A549 (cell line): ENCODE data around the gene CSN3. TPM values are rescaled to one million over a fixed set of nuclear protein-coding genes. Genes with fewer than 3 reads are reported as not detected.

Experiments used
- ATAC-seq, 2 experiments: fragments of 200-7000 bp in 1 of 2; fragments of >200 bp in 1 of 2; cut with Nextera tagmentation in 1 of 2; cut with Tn5 transposase in 1 of 2; 3 replicates each; pipeline versions ENCODE4 v1.8.0 to v1.9.1; 2018 to 2020; ENCODE audit warnings: mild to moderate bottlenecking in 1 of 2, moderate library complexity in 1 of 2
- CTCF ChIA-PET: fragments of 300-600 bp; sonication (Branson Sonifier 250); formaldehyde crosslinking; extraction: SDS; loops from one replicate; lab custom pipeline; 2021; ENCODE audit warnings: antibody characterized with exemption, inconsistent platforms; lab: Yijun Ruan, JAX
- POLR2A ChIA-PET: fragments of 350-600 bp; formaldehyde crosslinking; extraction: SDS; loops from one replicate; lab custom pipeline; 2021; ENCODE audit warnings: antibody characterized with exemption, inconsistent platforms; lab: Yijun Ruan, JAX
- DNase-seq, 2 experiments: peaks; one replicate each; pipeline versions ENCODE4 v3.0.0 to v3.0.0-alpha.2; 2011 to 2016; ENCODE audit warnings: low read depth in 1 of 2, low spot score in 1 of 2
- FAIRE-seq: peaks from 2 replicates; lab custom pipeline; 2011; peaks lifted over from hg19 to GRCh38; lab: Jason Lieb, UNC
- H3K27ac ChIP-seq, 2 experiments: fragments of >200 bp; sonication (Bioruptor Twin); formaldehyde crosslinking; 3 replicates each; pipeline ENCODE4 v1.5.1; 2016 to 2017
- H3K4me1 ChIP-seq: fragments of >200 bp; sonication (Bioruptor Twin); formaldehyde crosslinking; 3 replicates; pipeline ENCODE4 v1.6.1; 2016
- H3K4me2 ChIP-seq: fragments of >200 bp; sonication (Bioruptor Twin); formaldehyde crosslinking; 3 replicates; pipeline ENCODE4 v1.6.1; 2016
- H3K4me3 ChIP-seq: fragments of >200 bp; sonication (Bioruptor Twin); formaldehyde crosslinking; 3 replicates; pipeline ENCODE4 v1.5.1; 2016
- H3K9me3 ChIP-seq: fragments of >200 bp; sonication (Bioruptor Twin); formaldehyde crosslinking; 3 replicates; pipeline ENCODE4 v1.6.1; 2016
- CBX2 ChIP-seq: fragments of 200-600 bp; sonication (generic); IDR thresholded peaks from 2 replicates; pipeline ENCODE4 v1.6.1; 2016; ENCODE audit warnings: low read depth, mild to moderate bottlenecking, borderline replicate concordance
- CBX8 ChIP-seq: fragments of 200-600 bp; sonication (generic); IDR thresholded peaks from 2 replicates; pipeline ENCODE4 v1.6.1; 2016
- CEBPB ChIP-seq, 2 experiments: fragments of >200 bp in 1 of 2; sonication (Bioruptor Twin) in 1 of 2; formaldehyde crosslinking in 1 of 2; IDR thresholded peaks; 2 replicates each; pipeline ENCODE4 v1.6.1; 2012 to 2016
- CHD2 ChIP-seq: fragments of 150-350 bp; IDR thresholded peaks from 2 replicates; pipeline ENCODE4 v1.6.1; 2014; ENCODE audit warnings: low read length; ENCODE audit not compliant: partially characterized antibody
- CTCF ChIP-seq: fragments of >200 bp; sonication (Bioruptor Twin); formaldehyde crosslinking; IDR thresholded peaks from 3 replicates; pipeline ENCODE4 v1.5.1; 2016
- EHMT2 ChIP-seq: fragments of 200-600 bp; sonication (generic); IDR thresholded peaks from 2 replicates; pipeline ENCODE4 v1.6.1; 2016; ENCODE audit warnings: antibody characterized with exemption, low read depth, mild to moderate bottlenecking, moderate library complexity
- EP300 ChIP-seq, 2 experiments: fragments of >200 bp; sonication (Bioruptor Twin); formaldehyde crosslinking; IDR thresholded peaks; 2 replicates in 1 of 2; 3 replicates in 1 of 2; pipeline ENCODE4 v1.6.1; 2016 to 2017
- ESRRA ChIP-seq: fragments of 150-350 bp; IDR thresholded peaks from 2 replicates; pipeline ENCODE4 v1.6.1; 2014; ENCODE audit warnings: mild to moderate bottlenecking, low read length, borderline replicate concordance
- FOSL2 ChIP-seq, 2 experiments: fragments of 450-650 bp in 1 of 2; fragments of >200 bp in 1 of 2; sonication (Bioruptor Twin) in 1 of 2; formaldehyde crosslinking; IDR thresholded peaks; 2 replicates each; pipeline versions ENCODE4 v1.5.0 to v1.6.1; 2016 to 2020; ENCODE audit warnings: mild to moderate bottlenecking in 1 of 2, moderate library complexity in 1 of 2
- FOXS1 ChIP-seq: fragments of 250-450 bp; sonication (Bioruptor Pico); IDR thresholded peaks from 2 replicates; pipeline ENCODE4 v1.5.0; 2020; ENCODE audit warnings: mild to moderate bottlenecking, moderate library complexity
- HES2 ChIP-seq: fragments of >200 bp; sonication (Bioruptor Twin); formaldehyde crosslinking; IDR thresholded peaks from 2 replicates; pipeline ENCODE4 v1.6.1; 2016
- HMGXB4 ChIP-seq: fragments of 250-450 bp; sonication (Bioruptor Pico); IDR thresholded peaks from 2 replicates; pipeline ENCODE4 v1.5.0; 2021; ENCODE audit warnings: mild to moderate bottlenecking, moderate library complexity, borderline replicate concordance
- JUN ChIP-seq, 2 experiments: fragments of >200 bp; sonication (Bioruptor Twin); formaldehyde crosslinking; IDR thresholded peaks; 2 replicates in 1 of 2; 3 replicates in 1 of 2; pipeline ENCODE4 v1.6.1; 2016 to 2017
- JUNB ChIP-seq: fragments of >200 bp; sonication (Bioruptor Twin); formaldehyde crosslinking; IDR thresholded peaks from 2 replicates; pipeline ENCODE4 v1.6.1; 2016
- KDM1A ChIP-seq: fragments of 200-600 bp; sonication (generic); IDR thresholded peaks from 2 replicates; pipeline ENCODE4 v1.6.1; 2016; ENCODE audit warnings: low read depth, mild to moderate bottlenecking
- MAZ ChIP-seq: fragments of 150-350 bp; IDR thresholded peaks from 2 replicates; pipeline ENCODE4 v1.6.1; 2014; ENCODE audit warnings: antibody characterized with exemption, low read depth, low read length, borderline replicate concordance
- NPAS2 ChIP-seq: fragments of 250-450 bp; sonication (Bioruptor Pico); IDR thresholded peaks from 2 replicates; pipeline ENCODE4 v1.8.0; 2022; ENCODE audit warnings: mild to moderate bottlenecking, moderate library complexity, borderline replicate concordance
- NR3C1 ChIP-seq: fragments of >200 bp; sonication (Bioruptor Twin); formaldehyde crosslinking; IDR thresholded peaks from 3 replicates; pipeline ENCODE4 v1.6.1; 2017
- PBX3 ChIP-seq: IDR thresholded peaks from 2 replicates; pipeline ENCODE4 v1.6.1; 2012
- POLR2A ChIP-seq: IDR thresholded peaks from 2 replicates; pipeline ENCODE4 v1.6.1; 2012; ENCODE audit warnings: mild to moderate bottlenecking, low read length
- POLR2AphosphoS2 ChIP-seq: conservative IDR thresholded peaks from 2 replicates; pipeline ENCODE4 v1.6.1; 2012; ENCODE audit warnings: low read length, improper control_type of control experiment, inconsistent platforms
- RAD21 ChIP-seq, 2 experiments: fragments of >200 bp in 1 of 2; sonication (Bioruptor Twin) in 1 of 2; formaldehyde crosslinking in 1 of 2; IDR thresholded peaks in 1 of 2; conservative IDR thresholded peaks in 1 of 2; 2 replicates in 1 of 2; 3 replicates in 1 of 2; pipeline ENCODE4 v1.6.1; 2012 to 2018; ENCODE audit warnings: inconsistent platforms in 1 of 2
- RARB ChIP-seq: fragments of 250-450 bp; sonication (Bioruptor Pico); IDR thresholded peaks from 2 replicates; pipeline ENCODE4 v1.8.0; 2021; ENCODE audit warnings: mild to moderate bottlenecking, moderate library complexity
- TFCP2L1 ChIP-seq: fragments of 250-450 bp; sonication (Bioruptor Pico); IDR thresholded peaks from 2 replicates; pipeline ENCODE4 v1.5.0; 2021; ENCODE audit warnings: mild to moderate bottlenecking
- ZC3H11A ChIP-seq: fragments of 450-650 bp; IDR thresholded peaks from 2 replicates; pipeline ENCODE4 v1.6.1; 2014; ENCODE audit warnings: antibody characterized with exemption, mild to moderate bottlenecking
- ZSCAN20 ChIP-seq: fragments of 250-450 bp; sonication (Bioruptor Pico); IDR thresholded peaks from 2 replicates; pipeline ENCODE4 v1.8.0; 2022; ENCODE audit warnings: mild to moderate bottlenecking, moderate library complexity
- WGBS: methylation state at CpG from one replicate; pipeline ENCODE4 v1.1.6; 2017; ENCODE audit errors: missing lambda C conversion rate; 5-methylcytosine and 5-hydroxymethylcytosine counted together
- polyA plus RNA-seq, 4 experiments: library from polyadenylated mRNA; depleted of rRNA in 3 of 4; stranded (reverse); fragments of >200 nt; fragmentation: RNase III in 1 of 4; extraction: RNeasy Plus Mini Kit Qiagen cat#74134 plus additional on column Dnase treatment in 1 of 4; gene quantifications; 2 replicates in 3 of 4; 3 replicates in 1 of 4; pipeline ENCODE4 v1.2.3, GENCODE V29; 2011 to 2017

The CSN3 gene
- polyA plus RNA-seq, 2 of the 4 experiments (the other 2 are of a cell fraction): not detected

- ChIA-PET CTCF (no interaction called here), POLR2A (no interaction called here)
- FAIRE-seq (no peak), DNase-seq (peak in 1 of 2 experiments; percentile 1), ATAC-seq (no peak)
- no peak overlapping the region for H3K4me3 ChIP-seq
- 3% methylated on average over 1 of the region's 1 CpG for WGBS
- H3K4me2 ChIP-seq: no peak overlapping the region
- no peak overlapping the region for H3K27ac ChIP-seq
- TF ChIP-seq TFCP2L1 (no peak), RAD21 (conservative IDR thresholded peaks at IDR 0.05 in 1 of 2, IDR thresholded peaks at IDR 0.05 in 1 of 2) (0 out of 5 replicates have a peak, but pooled peaks of 1 of the 2 experiments have one; percentile 21), CTCF (0 out of 3 replicates have a peak, but pooled peaks have one; percentile 11)
- H3K9me3 ChIP-seq: no peaks in the 10 kb centered on the region
- H3K4me1 ChIP-seq: no peaks in the 10 kb centered on the region
Observed at GRCh38 chr4:70269674-70270073, 27.3 kb downstream of the CSN3 start.

GRCh38 chr4:70277121-70277520, 34.7 kb downstream of the CSN3 start:
- FAIRE-seq (no peak), ATAC-seq (no peak), DNase-seq (no peak)
- CTCF ChIA-PET: no interaction called here
- H3K4me3 ChIP-seq: no peak overlapping the region
- H3K27ac ChIP-seq: no peak overlapping the region
- 80% methylated on average over 2 of the region's 2 CpGs for WGBS
- H3K9me3 ChIP-seq: no peaks in the 10 kb centered on the region
- no peak overlapping the region for H3K4me2 ChIP-seq
- no peak for TF ChIP-seq POLR2A
- no peak for TF ChIP-seq ESRRA
- no peak for TF ChIP-seq ZSCAN20
- TF ChIP-seq HMGXB4 (CRISPR knock-in tag): no peak
- no peak for TF ChIP-seq MAZ
- no peak for TF ChIP-seq CBX8
- no peak for TF ChIP-seq EP300 (IDR thresholded peaks at IDR 0.05)
- no peak for TF ChIP-seq KDM1A
- TF ChIP-seq PBX3: no peak
- no peak for TF ChIP-seq NPAS2
- TF ChIP-seq FOXS1 (CRISPR knock-in tag): no peak
- TF ChIP-seq TFCP2L1: no peak
- no peaks in the 10 kb centered on the region for H3K4me1 ChIP-seq
- POLR2A ChIA-PET: no interaction called here

- POLR2A ChIA-PET: no interaction called here
- CTCF ChIA-PET: no interaction called here
- TF ChIP-seq JUNB (no peak), POLR2AphosphoS2 (no peak), FOSL2 (IDR thresholded peaks at IDR 0.05) (no peak), FOSL2 (CRISPR knock-in tag; IDR thresholded peaks at IDR 0.05) (no peak), HES2 (no peak), EHMT2 (no peak), CBX2 (no peak), NR3C1 (no peak), FOXS1 (CRISPR knock-in tag) (no peak), CHD2 (no peak), JUN (IDR thresholded peaks at IDR 0.05) (no peak), ZC3H11A (no peak), CEBPB (IDR thresholded peaks at IDR 0.05) (no peak), RARB (CRISPR knock-in tag) (no peak)
- no peak overlapping the region for H3K4me2 ChIP-seq
- no peaks in the 10 kb centered on the region for H3K9me3 ChIP-seq
- ATAC-seq (no peak), DNase-seq (no peak), FAIRE-seq (no peak)
- 0% methylated on average over 1 of the region's 1 CpG for WGBS
- no peaks in the 10 kb centered on the region for H3K4me1 ChIP-seq
- H3K27ac ChIP-seq: no peak overlapping the region
- H3K4me3 ChIP-seq: no peak overlapping the region
Observed at GRCh38 chr4:70280567-70280966, 38.2 kb downstream of the CSN3 start.
